ENCODE results near the gene PRICKLE2.

GRCh38 chr3:64188810-64189560, 36.3 kb downstream of the PRICKLE2 start:
- TF ChIP-seq CTCF (IDR thresholded peaks at IDR 0.05; ENCODE audit: low read length), result no peak
- no peak for TF ChIP-seq EZH2 (optimal IDR thresholded peaks at IDR 0.05; ENCODE audit: low read depth, low read length)
- no peak for TF ChIP-seq EZH2phosphoT487 (IDR thresholded peaks at IDR 0.05; ENCODE audit: low read length)

Data from MM.1S (cell line).